MM.1S (cell line): ENCODE results near the gene RHBDL1.

Experiments
- CTCF ChIP-seq: fragments of 300-600 bp; sonication (generic); IDR thresholded peaks from 2 replicates; pipeline ENCODE4 v1.5.1; 2016; ENCODE audit warnings: antibody characterized with exemption, low read length, mixed read lengths
- EZH2 ChIP-seq: fragments of 300-600 bp; sonication (generic); optimal IDR thresholded peaks from 2 replicates; pipeline ENCODE3; 2017; ENCODE audit warnings: low read depth, mild to moderate bottlenecking, antibody characterized with exemption, low read length, mixed read lengths
- EZH2phosphoT487 ChIP-seq: fragments of 300-600 bp; sonication (generic); IDR thresholded peaks from 2 replicates; pipeline ENCODE4 v1.6.1; 2018; ENCODE audit warnings: antibody characterized with exemption, low read length

DNA sequence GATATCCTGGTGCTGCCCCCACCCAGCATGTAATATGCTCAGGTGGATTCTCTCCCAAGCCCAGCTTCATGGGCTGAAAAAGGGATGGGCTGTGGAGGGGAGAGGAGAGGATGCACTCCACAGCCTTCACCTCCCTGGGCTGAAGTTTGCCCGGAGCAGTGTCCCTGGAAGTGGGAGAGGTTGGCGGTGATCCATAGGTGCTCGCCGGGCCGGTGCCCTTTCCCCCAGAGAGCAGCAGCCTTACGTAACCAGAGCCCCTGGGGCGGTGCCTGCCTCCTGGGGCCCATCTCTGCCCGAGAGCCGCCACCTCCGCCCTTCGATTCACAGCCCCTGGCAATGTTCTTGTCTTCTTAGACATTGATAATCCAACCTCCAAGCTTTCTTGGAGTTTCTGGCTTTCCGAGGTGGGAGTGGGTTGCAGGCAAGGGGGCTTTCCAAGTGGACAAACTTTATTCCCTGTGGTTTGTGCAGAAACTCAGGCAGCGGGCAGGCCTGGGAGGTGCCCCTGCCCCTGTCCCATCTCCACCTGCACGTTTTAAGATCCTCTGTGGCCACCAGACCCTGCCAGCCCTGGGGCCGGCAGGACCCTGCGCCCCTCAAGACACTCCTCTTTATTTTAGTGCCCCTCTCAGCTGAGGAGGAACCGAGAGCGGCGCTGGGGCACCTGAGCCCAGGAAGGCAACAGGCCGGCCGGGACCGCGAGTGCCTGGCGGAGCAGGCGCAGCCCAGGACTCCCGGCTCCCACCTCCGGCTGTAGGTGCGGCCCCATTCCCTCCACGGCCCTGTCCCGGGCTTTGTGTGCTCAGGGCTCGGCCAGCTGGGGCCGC is 29.4 kb upstream of the RHBDL1 start:
- TF ChIP-seq CTCF (no peak), EZH2 (no peak), EZH2phosphoT487 (no peak)
